K562 (cell line): ENCODE data around the gene KBTBD2. TPM values are rescaled to one million over a fixed set of nuclear protein-coding genes. Genes with fewer than 3 reads are reported as not detected.

Experiments
- ATAC-seq: fragments of 200-7000 bp; cut with Tn5 transposase; 3 replicates; pipeline ENCODE4 v1.9.1; 2020; ENCODE audit warnings: moderate library complexity
- BruUV-seq: library from RNA; stranded (reverse); fragments of 400-500 nt; replicated peaks from 2 replicates; lab custom pipeline; 2021; lab: Mats Ljungman, UMichigan
- CTCF ChIA-PET: fragments of 300-600 bp; formaldehyde crosslinking; extraction: SDS; loops from one replicate; lab custom pipeline; 2021; ENCODE audit warnings: low intra/inter-chr PET ratio; lab: Yijun Ruan, JAX
- POLR2A ChIA-PET: fragments of 300-600, 350-650 bp; sonication (Branson Sonifier 250); formaldehyde crosslinking; extraction: SDS; loops from one replicate; lab custom pipeline; 2021; ENCODE audit warnings: antibody characterized with exemption, inconsistent platforms; lab: Yijun Ruan, JAX
- DNase-seq, 4 experiments: peaks; one replicate each; pipeline versions ENCODE4 v3.0.0 to v3.0.0-alpha.2; 2011 to 2018; ENCODE audit warnings: low spot score in 3 of 4, mixed read lengths in 3 of 4; ENCODE audit errors: extremely low read depth in 1 of 4
- FAIRE-seq: peaks from 2 replicates; lab custom pipeline; 2011; peaks lifted over from hg19 to GRCh38; lab: Jason Lieb, UNC
- H2AFZ ChIP-seq: 2 replicates; pipeline ENCODE4 v1.6.0; 2011; ENCODE audit warnings: low read depth, low read length, control low read depth, inconsistent platforms
- H3K27ac ChIP-seq: fragments of 200-600 bp; 3 replicates; pipeline ENCODE4 v1.8.0; 2011; ENCODE audit warnings: low read depth, mild to moderate bottlenecking, control low read depth, inconsistent platforms, low read length, moderate library complexity, mixed read lengths; ENCODE audit errors: extremely low read depth
- H3K27me3 ChIP-seq, 2 experiments: fragments of 300-600 bp in 1 of 2; 2 replicates in 1 of 2; 3 replicates in 1 of 2; pipeline versions ENCODE4 v1.6.0 to v1.8.0; 2011; ENCODE audit warnings: inconsistent platforms in 2 of 2, low read length in 2 of 2, mild to moderate bottlenecking in 1 of 2, mixed read lengths in 1 of 2, moderate library complexity in 1 of 2; ENCODE audit not compliant: control insufficient read depth in 2 of 2, insufficient read depth in 2 of 2
- H3K36me3 ChIP-seq: fragments of 300-600 bp; 3 replicates; pipeline ENCODE4 v1.8.0; 2011; ENCODE audit warnings: mild to moderate bottlenecking, low read length, inconsistent platforms; ENCODE audit not compliant: control insufficient read depth, insufficient read depth
- H3K4me1 ChIP-seq, 2 experiments: fragments of 200-600 bp in 1 of 2; replicated peaks in 1 of 2; 2 replicates in 1 of 2; 3 replicates in 1 of 2; pipeline versions ENCODE4 v1.5.1 to v1.8.0; 2011; ENCODE audit warnings: inconsistent platforms in 2 of 2, low read length in 2 of 2, mild to moderate bottlenecking in 1 of 2, mixed read lengths in 1 of 2, moderate library complexity in 1 of 2; ENCODE audit not compliant: control insufficient read depth in 2 of 2, insufficient read depth in 2 of 2
- H3K4me2 ChIP-seq: 2 replicates; pipeline ENCODE4 v1.6.1; 2011; ENCODE audit warnings: low read length, control low read depth, inconsistent platforms, mixed read lengths; ENCODE audit not compliant: insufficient read depth
- H3K4me3 ChIP-seq: fragments of 200-600 bp; sonication (generic), shearing (Covaris generic); 2 replicates; pipeline ENCODE4 v1.5.1; 2016; ENCODE audit warnings: control low read depth, inconsistent platforms
- H3K79me2 ChIP-seq: fragments of 200-600 bp; 3 replicates; pipeline ENCODE4 v1.8.0; 2011; ENCODE audit warnings: low read length, inconsistent platforms; ENCODE audit not compliant: control insufficient read depth, insufficient read depth
- H3K9ac ChIP-seq, 2 experiments: 2 replicates each; pipeline versions ENCODE4 v1.6.0 to v1.6.1; 2011; ENCODE audit warnings: low read depth in 2 of 2, low read length in 2 of 2, control low read depth in 1 of 2, inconsistent platforms in 1 of 2, mild to moderate bottlenecking in 1 of 2, mixed read lengths in 1 of 2; ENCODE audit not compliant: insufficient read depth in 1 of 2
- H3K9me1 ChIP-seq: one replicate; pipeline ENCODE4 v1.6.0; 2011; ENCODE audit warnings: inconsistent platforms, mild to moderate bottlenecking, low read length, moderate library complexity; ENCODE audit not compliant: control insufficient read depth, insufficient read depth
- H3K9me3 ChIP-seq: replicated peaks from 2 replicates; pipeline ENCODE4 v1.5.1; 2011; ENCODE audit warnings: low read depth, low read length, inconsistent platforms; ENCODE audit not compliant: control insufficient read depth, insufficient read depth
- H4K20me1 ChIP-seq: replicated peaks from 2 replicates; pipeline ENCODE4 v1.6.1; 2011; ENCODE audit warnings: low read length, inconsistent platforms, mixed read lengths; ENCODE audit not compliant: control insufficient read depth, insufficient read depth
- BACH1 ChIP-seq: fragments of 200-800 bp; sonication (Bioruptor generic); IDR thresholded peaks from 2 replicates; pipeline ENCODE4 v1.6.1; 2016; ENCODE audit warnings: missing genetic modification characterization, missing compliant biosample characterization
- CHAMP1 ChIP-seq: fragments of 450-650 bp; IDR thresholded peaks from 2 replicates; pipeline ENCODE4 v1.6.1; 2016; ENCODE audit warnings: mild to moderate bottlenecking
- CREB3L1 ChIP-seq: fragments of 450-650 bp; IDR thresholded peaks from 2 replicates; pipeline ENCODE4 v1.6.1; 2014; ENCODE audit warnings: low read depth, mild to moderate bottlenecking, moderate library complexity, borderline replicate concordance
- HMBOX1 ChIP-seq: sonication (generic); IDR thresholded peaks from 2 replicates; pipeline ENCODE4 v1.6.1; 2016
- KDM1A ChIP-seq, 2 experiments: fragments of 450-650 bp; IDR thresholded peaks; 2 replicates each; pipeline ENCODE4 v1.6.1; 2016; ENCODE audit warnings: mild to moderate bottlenecking in 2 of 2
- KLF13 ChIP-seq: fragments of 450-650 bp; IDR thresholded peaks from 2 replicates; pipeline ENCODE4 v1.6.1; 2016; ENCODE audit warnings: missing genetic modification characterization, low read depth, mild to moderate bottlenecking, missing compliant biosample characterization, moderate library complexity, borderline replicate concordance
- SP1 ChIP-seq: sonication (generic); formaldehyde crosslinking; IDR thresholded peaks from 2 replicates; pipeline ENCODE4 v1.8.1; 2022; ENCODE audit warnings: mild to moderate bottlenecking, missing genetic modification reagents
- ZNF12 ChIP-seq: sonication (generic); formaldehyde crosslinking; IDR thresholded peaks from 2 replicates; pipeline ENCODE4 v1.4.0; 2020; ENCODE audit warnings: mild to moderate bottlenecking, missing genetic modification reagents
- ZNF24 ChIP-seq: fragments of 450-650 bp; IDR thresholded peaks from 2 replicates; pipeline ENCODE4 v1.6.1; 2016
- ZNF778 ChIP-seq: fragments of 450-650 bp; formaldehyde crosslinking; IDR thresholded peaks from 2 replicates; pipeline ENCODE4 v1.4.0; 2020; ENCODE audit warnings: mild to moderate bottlenecking, moderate library complexity
- WGBS: fragments of 100-300 bp; shearing (Covaris generic); methylation state at CpG from one replicate; pipeline ENCODE4 v1.1.6; 2016; ENCODE audit warnings: low coverage, mixed read lengths; ENCODE audit not compliant: insufficient coverage; ENCODE audit errors: missing lambda C conversion rate; 5-methylcytosine and 5-hydroxymethylcytosine counted together
- in situ Hi-C: fragments of 300-500 bp; cut with MboI; formaldehyde crosslinking; loops from 4 replicates; pipeline ENCODE4 v1.15.0; 2018; ENCODE audit warnings: inconsistent platforms, mixed read lengths
- intact Hi-C: fragments of 100-400 bp; cut with micrococcal nuclease; formaldehyde crosslinking; loops from 2 replicates; pipeline ENCODE4 v1.14.2; 2022
- polyA plus RNA-seq, 8 experiments: library from polyadenylated mRNA; depleted of rRNA in 4 of 8; stranded (reverse) in 5 of 8; unstranded in 3 of 8; fragments of >200 nt; fragmentation: Nextera tagmentation in 2 of 8; fragmentation: Illumina TruSeq in 1 of 8; extraction: Ambion mirVana in 2 of 8; extraction: Trizol in 1 of 8; gene quantifications; 2 replicates each; pipeline versions ENCODE4 v1.2.1 to v1.2.3, GENCODE V29; 2011 to 2014; ENCODE audit warnings: inconsistent platforms in 1 of 8, missing spikeins in 1 of 8
- total RNA-seq, 7 experiments: library from RNA; depleted of rRNA in 6 of 7; stranded (reverse); fragments of >200 nt in 6 of 7; fragmentation: Illumina TruSeq in 2 of 7; extraction: Trizol in 2 of 7; gene quantifications; 2 replicates each; pipeline versions ENCODE4 v1.2.1 to v1.2.3, GENCODE V29; 2011 to 2021; ENCODE audit warnings: low replicate concordance in 1 of 7

The KBTBD2 gene
- total and polyA plus RNA-seq, 9 of the 15 experiments (the other 6 are each of a cell fraction or from before 2014, with no cell fraction given) = 22.8 to 62.2 (median 30.8) TPM

GRCh38 chr7:32893722-32894121 is 2.2 kb upstream of the KBTBD2 start:
- Histone ChIP-seq H3K79me2 (peaks cover 23% of the 10 kb centered on the region), H3K36me3 (peaks cover 4% of the 10 kb centered on the region; the same call in 1 of the 3 replicates), H3K9me3 (no peaks in the 10 kb centered on the region), H3K4me3 (no peak overlapping the region), H3K27me3 (no peaks in the 10 kb centered on the region), H2AFZ (peak overlapping the region; percentile 89; the same call in 1 of the 2 replicates), H3K9ac (no peak overlapping the region), H3K4me2 (no peak overlapping the region), H3K4me1 (peaks cover 24 to 29% of the 10 kb centered on the region in 2 experiments), H3K27ac (no peak overlapping the region), H3K9me1 (no peaks in the 10 kb centered on the region), H4K20me1 (no peaks in the 10 kb centered on the region)
- in situ Hi-C loops (no loop called here), intact Hi-C loops (loop anchor here (5.0 kb wide), 2 partner anchors 149 to 401 kb away; partner anchors contain the start of gene LSM5)
- ChIA-PET POLR2A (interaction anchor here (0.6 to 9.5 kb wide), 2 partner anchors 10 to 21 kb away, joined by 3 to 111 read pairs; no protein-coding TSS in a partner anchor), CTCF (interaction anchor here (0.7 kb wide), 1 partner anchor 92 kb away, joined by 4 read pairs; no protein-coding TSS in a partner anchor)
- BruUV-seq = no TSS peak
- WGBS = 64% methylated on average over 3 of the region's 3 CpGs
- no peak for TF ChIP-seq ZNF12
- ATAC-seq = no peak
- FAIRE-seq = no peak
- no peak for DNase-seq

GRCh38 chr7:32893207-32893524 is 1.6 kb upstream of the KBTBD2 start:
- Histone ChIP-seq H3K4me2 (peak overlapping the region; percentile 84), H4K20me1 (no peaks in the 10 kb centered on the region), H3K36me3 (peaks cover 4% of the 10 kb centered on the region; the same call in 1 of the 3 replicates), H3K4me3 (no peak overlapping the region), H3K27me3 (no peaks in the 10 kb centered on the region), H3K9ac (peak overlapping the region in 1 of 2 experiments; percentile 96; a peak in 2 of 4 replicates), H3K9me3 (no peaks in the 10 kb centered on the region), H2AFZ (peak overlapping the region; percentile 73), H3K9me1 (no peaks in the 10 kb centered on the region), H3K79me2 (peaks cover 29% of the 10 kb centered on the region), H3K4me1 (peaks cover 24 to 30% of the 10 kb centered on the region in 2 experiments), H3K27ac (peak overlapping the region; percentile 98; the same call in 2 of the 3 replicates)
- FAIRE-seq (no peak), ATAC-seq (no peak), DNase-seq (no peak)
- POLR2A ChIA-PET = interaction anchor here (0.6 to 9.5 kb wide), 2 partner anchors 11 to 21 kb away, joined by 3 to 111 read pairs; no protein-coding TSS in a partner anchor
- intact Hi-C loops (loop anchor here (5.0 kb wide), 2 partner anchors 149 to 401 kb away; partner anchors contain the start of gene LSM5), in situ Hi-C loops (no loop called here)
- no TSS peak for BruUV-seq
- 7% methylated on average over 4 of the region's 4 CpGs for WGBS
- CTCF ChIA-PET = interaction anchor here (0.7 kb wide), 1 partner anchor 92 kb away, joined by 4 read pairs; no protein-coding TSS in a partner anchor
- TF ChIP-seq ZNF24 = no peak
- TF ChIP-seq KLF13 (tag) = peak; percentile 42; the same call in 1 of the 2 replicates
- TF ChIP-seq CHAMP1 = 0 out of 2 replicates have a peak, but pooled peaks have one; percentile 9
- 0 out of 2 replicates have a peak, but pooled peaks have one; percentile 12 for TF ChIP-seq SP1 (CRISPR knock-in tag)
- no peak for TF ChIP-seq CREB3L1
- TF ChIP-seq ZNF778 (CRISPR knock-in tag) = no peak
- TF ChIP-seq BACH1 (tag) = 0 out of 2 replicates have a peak, but pooled peaks have one; percentile 3
- peak; percentile 85 for TF ChIP-seq HMBOX1
- TF ChIP-seq KDM1A (IDR thresholded peaks at IDR 0.05) = 0 out of 4 replicates have a peak, but pooled peaks of 1 of the 2 experiments have one; percentile 4
